GM10847 (cell line): ENCODE measurements around the gene PITPNM3.

Experiments used
- POLR2A ChIP-seq: IDR thresholded peaks from 2 replicates; pipeline ENCODE4 v1.6.1; 2011; ENCODE audit not compliant: insufficient read length; ENCODE audit errors: extremely low read depth

The PITPNM3 gene

GRCh38 chr17:6577686-6578263, 21.4 kb upstream of the PITPNM3 start:
- TF ChIP-seq POLR2A: no peak

DNA sequence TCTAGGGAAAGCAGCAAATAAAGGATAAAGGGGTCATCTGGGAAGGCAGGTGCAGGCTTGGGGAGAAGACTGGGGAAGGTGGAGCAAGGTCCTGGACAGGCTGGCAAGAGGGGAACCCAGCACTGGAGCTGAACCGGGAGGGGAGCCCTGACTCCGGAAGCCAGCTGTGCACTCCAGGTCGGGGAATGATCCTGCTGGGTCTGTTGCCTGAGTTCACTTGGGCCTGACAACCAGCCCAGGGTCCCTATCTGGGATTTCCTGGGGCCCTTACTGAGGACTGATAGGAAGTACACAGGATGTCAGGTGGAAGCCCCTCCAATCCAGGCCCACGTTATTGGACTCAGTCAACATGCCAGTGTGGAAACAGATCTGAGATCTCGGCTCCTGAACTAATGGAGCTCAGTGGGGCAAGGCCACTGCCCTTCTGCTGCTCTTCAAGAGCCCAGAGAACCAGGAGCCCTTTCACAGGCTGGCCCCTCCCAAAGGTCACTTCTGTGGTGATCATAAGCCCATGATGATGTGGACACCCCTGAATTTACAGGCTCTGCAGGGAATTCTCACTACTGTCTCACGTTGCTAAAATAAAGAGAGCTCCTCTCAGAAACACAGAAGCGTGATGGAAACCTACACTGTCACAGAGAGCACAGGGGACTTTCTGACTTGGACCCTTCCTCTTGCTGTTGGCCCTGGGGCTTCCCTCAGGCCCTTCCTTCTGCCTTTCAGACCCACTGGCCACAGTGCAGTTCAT, 19.9 kb upstream of the PITPNM3 start:
- TF ChIP-seq POLR2A: no peak

DNA sequence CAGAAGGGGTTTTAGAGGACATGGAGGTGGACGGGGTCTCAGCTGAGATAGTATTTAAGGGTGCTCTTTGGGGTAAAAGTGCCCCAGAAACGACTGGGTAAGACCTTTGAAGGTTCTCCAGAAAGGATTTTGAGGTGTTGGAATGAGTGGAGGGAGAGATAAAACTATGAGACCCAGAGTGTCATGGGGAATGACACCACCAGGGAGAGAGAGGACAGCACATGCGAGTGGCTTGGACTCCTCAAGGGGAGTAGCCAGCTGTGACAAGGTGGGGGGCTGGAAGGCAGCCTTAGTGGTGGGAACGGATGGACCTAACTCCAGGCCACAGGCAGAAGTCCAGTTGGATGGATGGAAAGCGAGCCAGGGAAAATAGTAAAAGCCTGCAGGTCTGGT, 19.2 kb upstream of the PITPNM3 start:
- TF ChIP-seq POLR2A: no peak

- TF ChIP-seq POLR2A: no peak
These were observed 18.6 kb upstream of the PITPNM3 start for GRCh38 chr17:6574687-6575595.

DNA sequence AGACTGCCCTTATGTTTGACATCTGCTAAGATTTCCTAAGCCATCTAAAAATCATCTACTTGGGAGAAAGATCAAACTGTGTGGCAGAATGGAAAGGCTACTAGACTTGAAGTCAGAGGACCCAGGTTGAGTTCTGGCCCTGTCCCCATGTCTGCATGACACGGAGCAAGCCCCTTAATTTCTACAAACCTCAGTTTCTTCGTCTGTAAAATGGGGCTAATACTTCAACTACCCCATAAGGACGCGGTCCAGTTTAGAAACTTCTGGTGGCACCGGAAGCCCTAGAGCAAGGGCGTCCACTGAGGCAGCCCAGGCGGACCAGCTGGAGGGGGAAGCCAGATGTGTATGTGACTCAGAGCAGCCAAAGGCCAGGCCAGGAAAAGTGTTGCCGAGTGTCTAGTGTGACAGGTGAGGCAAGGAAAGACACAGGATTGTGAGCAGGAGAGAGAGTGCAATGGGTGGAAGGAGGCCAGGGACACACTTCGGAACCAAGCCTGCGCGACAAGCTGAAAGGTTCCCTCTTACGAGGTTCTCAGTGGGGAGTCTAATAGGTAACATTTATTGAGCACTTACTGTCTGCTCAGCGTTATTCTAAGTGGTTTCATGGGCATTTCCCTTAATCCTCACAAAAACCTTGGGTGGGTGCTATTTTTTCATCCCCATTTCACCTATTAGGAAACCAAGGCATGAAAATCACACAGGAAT, 17.8 kb upstream of the PITPNM3 start:
- TF ChIP-seq POLR2A: no peak

DNA sequence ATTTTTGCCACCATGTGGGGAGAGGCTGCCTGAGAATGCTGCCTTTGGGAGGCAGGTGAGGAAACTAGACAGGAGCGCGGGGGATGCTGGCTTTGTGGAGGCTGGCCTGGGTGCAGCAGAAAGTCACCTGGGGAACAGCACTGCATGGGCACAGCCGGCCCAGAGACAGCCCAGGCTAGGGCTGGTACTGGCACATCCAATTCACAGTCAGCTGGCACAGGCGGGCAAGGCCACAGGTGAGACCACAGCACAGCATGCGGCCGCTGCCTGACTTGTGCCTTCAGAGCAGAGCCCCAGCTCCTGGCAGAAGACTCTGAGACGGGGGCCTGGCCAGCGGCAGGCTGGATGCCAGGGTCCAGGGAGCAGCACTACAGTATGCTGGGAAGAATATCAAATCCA, 16.6 kb upstream of the PITPNM3 start:
- no peak for TF ChIP-seq POLR2A

- no peak for TF ChIP-seq POLR2A
These were observed 15.1 kb upstream of the PITPNM3 start for GRCh38 chr17:6571452-6571781.

GRCh38 chr17:6570731-6571451, 14.5 kb upstream of the PITPNM3 start:
- TF ChIP-seq POLR2A: no peak

GRCh38 chr17:6569370-6570285, 13.3 kb upstream of the PITPNM3 start:
- no peak for TF ChIP-seq POLR2A

DNA sequence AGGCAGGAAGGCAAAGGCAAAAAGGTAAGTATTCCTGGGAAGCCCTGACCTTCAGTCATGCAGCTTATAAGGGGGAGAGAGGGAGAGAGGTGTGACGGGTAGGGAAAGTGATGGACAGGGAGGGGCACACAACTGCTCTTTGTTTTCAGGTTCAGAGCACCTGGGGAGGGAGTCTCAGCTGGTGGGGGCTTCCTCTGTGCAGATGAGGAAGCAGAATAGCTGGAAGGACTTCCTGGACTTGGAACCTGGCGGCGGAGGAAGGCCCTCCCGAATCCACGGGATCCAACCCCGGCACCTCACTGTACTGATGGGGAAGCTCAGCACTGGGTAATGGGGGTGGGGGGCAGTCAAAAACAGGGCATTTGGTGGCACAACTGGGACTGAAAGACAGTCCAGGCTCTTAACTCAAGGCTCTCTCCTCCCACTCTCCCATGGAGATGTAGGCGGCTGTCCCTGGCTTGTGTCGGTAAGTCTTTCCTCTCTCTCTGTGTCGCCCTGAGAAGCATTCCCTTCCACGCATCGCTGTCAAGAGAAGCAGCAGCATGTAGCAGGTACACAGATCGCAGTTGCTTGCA, 11.9 kb upstream of the PITPNM3 start:
- no peak for TF ChIP-seq POLR2A

DNA sequence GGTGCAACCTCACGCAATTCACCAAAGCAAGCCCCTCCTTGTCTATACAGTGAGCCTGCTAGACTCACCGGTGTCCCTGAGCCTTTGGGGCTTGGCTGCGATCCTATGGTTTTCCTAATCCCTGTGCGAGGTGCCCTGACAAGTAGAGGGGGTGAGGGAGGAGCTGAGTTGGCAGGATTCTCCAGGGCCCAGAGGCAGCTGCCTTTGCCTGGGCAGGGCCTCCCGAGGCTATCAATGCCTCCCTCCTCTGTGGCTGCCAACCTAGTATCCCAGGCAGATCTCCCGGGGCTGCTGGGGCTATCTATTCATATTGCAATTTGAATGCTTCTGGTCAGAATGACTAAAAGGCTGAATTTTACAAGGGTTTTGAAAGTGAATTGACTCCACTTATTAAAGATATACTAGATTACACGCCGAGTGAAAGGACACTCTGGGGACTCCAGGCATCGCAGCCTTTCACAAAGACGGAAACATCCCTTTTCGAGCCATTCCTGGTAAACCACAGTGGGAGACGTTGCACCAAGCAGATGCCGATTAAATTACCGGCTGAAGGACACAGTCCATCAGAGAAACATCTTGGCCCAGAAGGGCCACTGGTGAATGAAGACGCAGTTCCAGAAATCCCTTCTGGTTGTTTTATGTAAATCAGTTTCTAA, 11.3 kb upstream of the PITPNM3 start:
- TF ChIP-seq POLR2A: no peak

- no peak for TF ChIP-seq POLR2A
These were observed 5.1 kb upstream of the PITPNM3 start for GRCh38 chr17:6561446-6561845.

GRCh38 chr17:6560496-6560895, 4.1 kb upstream of the PITPNM3 start:
- TF ChIP-seq POLR2A: no peak
